HCT116 (cell line): ENCODE results near the gene KRTAP10-11. TPM values are rescaled to one million over a fixed set of nuclear protein-coding genes. Genes with fewer than 3 reads are reported as not detected.
"Not testable (repeated sequence)": the region's sequence is repeated elsewhere in the genome, so short reads cannot be mapped to it uniquely, and the experiment has no call there.

ENCODE experiments used
- ATAC-seq: fragments of 200-7000 bp; cut with Tn5 transposase; 2 replicates; pipeline ENCODE4 v1.9.1; 2020; ENCODE audit warnings: mild to moderate bottlenecking, moderate library complexity
- BruUV-seq: library from RNA; stranded (reverse); fragments of 400-500 nt; replicated peaks from 2 replicates; lab custom pipeline; 2021; lab: Mats Ljungman, UMichigan
- CTCF ChIA-PET: fragments of 300-600 bp; sonication (Branson Sonifier 250); formaldehyde crosslinking; loops from one replicate; lab custom pipeline; 2021; ENCODE audit warnings: antibody characterized with exemption; lab: Charles Lee
- POLR2A ChIA-PET: fragments of 300-600, 350-600 bp; sonication (Branson Sonifier 250); formaldehyde crosslinking; loops from one replicate; lab custom pipeline; 2021; ENCODE audit warnings: antibody characterized with exemption; lab: Charles Lee
- RAD21 ChIA-PET, 2 experiments: fragments of 300-600 bp; sonication (Branson Sonifier 250); formaldehyde crosslinking; loops; one replicate each; lab custom pipeline; 2023; ENCODE audit warnings: low total read pairs in 2 of 2; ENCODE audit not compliant: uncharacterized antibody in 2 of 2, unreplicated experiment in 2 of 2, low non-redundant PET in 1 of 2; lab: Charles Lee
- DNase-seq: peaks from one replicate; pipeline ENCODE4 v3.0.0-alpha.2; 2010; ENCODE audit warnings: low read depth, low spot score
- H2AFZ ChIP-seq: fragments of 200-600 bp; shearing (Covaris generic), sonication (generic); 2 replicates; pipeline ENCODE4 v1.6.1; 2017; ENCODE audit warnings: low read depth, mixed run types, mixed read lengths, antibody characterized with exemption, low read length; ENCODE audit not compliant: poor library complexity, severe bottlenecking
- H3K27ac ChIP-seq: 2 replicates; pipeline ENCODE4 v1.5.1; 2012; ENCODE audit warnings: low read depth, low read length
- H3K27me3 ChIP-seq: fragments of 200-600 bp; sonication (generic); 2 replicates; pipeline ENCODE4 v1.6.1; 2016; ENCODE audit warnings: mixed run types, low read length, mixed read lengths; ENCODE audit not compliant: insufficient read depth
- H3K36me3 ChIP-seq, 2 experiments: fragments of 200-500 bp in 1 of 2; fragments of 200-600 bp in 1 of 2; sonication (Bioruptor generic) in 1 of 2; sonication (generic) in 1 of 2; 2 replicates each; pipeline versions ENCODE4 v1.5.1 to v1.6.1; 2014 to 2016; ENCODE audit warnings: low read length in 2 of 2, inconsistent platforms in 1 of 2, mixed read lengths in 1 of 2, mixed run types in 1 of 2; ENCODE audit not compliant: insufficient read depth in 2 of 2, control insufficient read depth in 1 of 2
- H3K4me1 ChIP-seq, 2 experiments: fragments of 200-600 bp in 1 of 2; sonication (generic) in 1 of 2; 2 replicates each; pipeline versions ENCODE4 v1.5.1 to v1.6.1; 2012 to 2017; ENCODE audit warnings: low read length in 2 of 2, inconsistent platforms in 1 of 2, mild to moderate bottlenecking in 1 of 2, mixed read lengths in 1 of 2, mixed run types in 1 of 2, moderate library complexity in 1 of 2; ENCODE audit not compliant: insufficient read depth in 2 of 2, control insufficient read depth in 1 of 2
- H3K4me2 ChIP-seq: fragments of 200-600 bp; sonication (generic); 2 replicates; pipeline ENCODE4 v1.6.1; 2017; ENCODE audit warnings: mixed run types, low read length, mixed read lengths
- H3K4me3 ChIP-seq, 2 experiments: fragments of 200-600 bp in 1 of 2; sonication (generic) in 1 of 2; replicated peaks in 1 of 2; 2 replicates each; pipeline ENCODE4 v1.5.1; 2011 to 2016; ENCODE audit warnings: low read length in 2 of 2, control low read depth in 1 of 2, low read depth in 1 of 2, mild to moderate bottlenecking in 1 of 2, mixed read lengths in 1 of 2, mixed run types in 1 of 2
- H3K79me2 ChIP-seq: fragments of 200-600 bp; sonication (generic); 2 replicates; pipeline ENCODE4 v1.6.1; 2017; ENCODE audit warnings: mild to moderate bottlenecking, mixed run types, low read length, moderate library complexity, mixed read lengths; ENCODE audit not compliant: insufficient read depth
- H3K9ac ChIP-seq: fragments of 200-600 bp; sonication (generic); 2 replicates; pipeline ENCODE4 v1.6.1; 2016; ENCODE audit warnings: low read length, mixed read lengths
- H3K9me2 ChIP-seq: fragments of 200-600 bp; sonication (generic), shearing (Covaris generic); 2 replicates; pipeline ENCODE4 v1.6.1; 2017; ENCODE audit warnings: mixed run types, mild to moderate bottlenecking, moderate library complexity; ENCODE audit not compliant: insufficient read depth
- H3K9me3 ChIP-seq, 2 experiments: fragments of 200-500 bp in 1 of 2; fragments of 200-600 bp in 1 of 2; sonication (Bioruptor generic) in 1 of 2; sonication (generic) in 1 of 2; 2 replicates each; pipeline ENCODE4 v1.6.1; 2014 to 2017; ENCODE audit warnings: low read length in 2 of 2, mixed read lengths in 2 of 2, inconsistent platforms in 1 of 2, low read depth in 1 of 2, mild to moderate bottlenecking in 1 of 2, mixed run types in 1 of 2, moderate library complexity in 1 of 2; ENCODE audit not compliant: control insufficient read depth in 1 of 2, insufficient read depth in 1 of 2
- H4K20me1 ChIP-seq: fragments of 200-600 bp; sonication (generic), shearing (Covaris generic); 2 replicates; pipeline ENCODE4 v1.6.1; 2017; ENCODE audit warnings: mixed run types, mild to moderate bottlenecking, moderate library complexity; ENCODE audit not compliant: insufficient read depth
- CTCF ChIP-seq, 3 experiments: fragments of 200-600 bp in 1 of 3; sonication (generic) in 1 of 3; IDR thresholded peaks in 2 of 3; conservative IDR thresholded peaks in 1 of 3; 2 replicates each; pipeline ENCODE4 v1.5.1; 2012 to 2017; ENCODE audit warnings: low read depth in 2 of 3, low read length in 2 of 3, antibody characterized with exemption in 1 of 3, borderline replicate concordance in 1 of 3, control low read depth in 1 of 3, mild to moderate bottlenecking in 1 of 3, mixed read lengths in 1 of 3, mixed run types in 1 of 3, moderate library complexity in 1 of 3; ENCODE audit not compliant: insufficient read depth in 1 of 3
- EGR1 ChIP-seq: IDR thresholded peaks from 2 replicates; pipeline ENCODE4 v1.6.1; 2012; ENCODE audit warnings: low read depth
- ELF1 ChIP-seq: IDR thresholded peaks from 2 replicates; pipeline ENCODE4 v1.6.1; 2012; ENCODE audit warnings: low read depth, borderline replicate concordance
- JUND ChIP-seq: IDR thresholded peaks from 2 replicates; pipeline ENCODE4 v1.6.1; 2012
- POLR2A ChIP-seq: IDR thresholded peaks from 2 replicates; pipeline ENCODE4 v1.7.0; 2011; ENCODE audit warnings: borderline replicate concordance; ENCODE audit not compliant: insufficient read depth, insufficient read length; ENCODE audit errors: extremely low read depth
- POLR2AphosphoS5 ChIP-seq: IDR thresholded peaks from 2 replicates; pipeline ENCODE4 v1.6.1; 2011; ENCODE audit warnings: mild to moderate bottlenecking, low read depth, low read length, moderate library complexity
- SRF ChIP-seq: IDR thresholded peaks from 2 replicates; pipeline ENCODE4 v1.6.1; 2012; ENCODE audit warnings: low read depth
- YY1 ChIP-seq: IDR thresholded peaks from 2 replicates; pipeline ENCODE4 v1.6.1; 2011; ENCODE audit warnings: low read length, low read depth, moderate library complexity, mild to moderate bottlenecking; ENCODE audit not compliant: insufficient replicate concordance; ENCODE audit errors: extremely low read depth
- intact Hi-C: fragments of 100-400 bp; cut with micrococcal nuclease; formaldehyde crosslinking; loops from 2 replicates; pipeline ENCODE4 v1.10.0; 2022
- total RNA-seq: library from RNA; stranded (reverse); gene quantifications from one replicate; pipeline ENCODE4 v1.2.1, GENCODE V29; 2021; ENCODE audit not compliant: unreplicated experiment

KRTAP10-11 gene
- total RNA-seq, 1 experiment from 2014 or later: not detected

- TF ChIP-seq CTCF (IDR thresholded peaks at IDR 0.05 in 2 of 3, conservative IDR thresholded peaks at IDR 0.05 in 1 of 3; ENCODE audit: borderline replicate concordance in 1 of 3, insufficient read depth in 1 of 3, low read depth in 2 of 3, low read length in 2 of 3): no peak
- no peak for TF ChIP-seq EGR1
These were observed 12.8 kb downstream of the KRTAP10-11 start (continued) for GRCh38 chr21:44658913-44659595.

- intact Hi-C loops, H3K27ac ChIP-seq, H4K20me1 ChIP-seq, CTCF ChIA-PET, H3K9me2 ChIP-seq, H3K4me2 ChIP-seq, DNase-seq, H2AFZ ChIP-seq, ATAC-seq, H3K36me3 ChIP-seq, H3K79me2 ChIP-seq, H3K9ac ChIP-seq, H3K4me3 ChIP-seq, H3K9me3 ChIP-seq, H3K27me3 ChIP-seq, POLR2A ChIA-PET, H3K4me1 ChIP-seq, BruUV-seq, RAD21 ChIA-PET: not testable (repeated sequence)
These were observed 15.4 kb downstream of the KRTAP10-11 start for GRCh38 chr21:44661567-44661966.

GRCh38 chr21:44664691-44665090 lies 18.5 kb downstream of the KRTAP10-11 start:
- ChIA-PET POLR2A (no interaction called here), CTCF (no interaction called here), RAD21 (no interaction called here)
- no peak for DNase-seq
- H3K79me2 ChIP-seq: no peaks in the 10 kb centered on the region
- H2AFZ ChIP-seq: no peak overlapping the region
- H3K4me1 ChIP-seq: no peaks in the 10 kb centered on the region
- 0 out of 2 replicates have a peak, but pooled peaks cover 5% of the 10 kb centered on the region for H3K27me3 ChIP-seq
- TF ChIP-seq POLR2AphosphoS5 (no peak), YY1 (no peak), POLR2A (no peak), JUND (no peak), ELF1 (no peak), SRF (no peak)
- H3K36me3 ChIP-seq: no peaks in the 10 kb centered on the region; a peak in 1 of 4 replicates
- no peak overlapping the region for H3K4me2 ChIP-seq
- no peak overlapping the region for H3K9ac ChIP-seq
- no peak overlapping the region for H3K27ac ChIP-seq
- no peaks in the 10 kb centered on the region for H4K20me1 ChIP-seq
- ATAC-seq: no peak
- H3K9me3 ChIP-seq: no peaks in the 10 kb centered on the region
- H3K4me3 ChIP-seq: no peak overlapping the region
- intact Hi-C loops: no loop called here
- H3K9me2 ChIP-seq: no peaks in the 10 kb centered on the region
- no TSS peak for BruUV-seq
